GM19468 (cell line): ENCODE data around the gene MELTF.

ENCODE experiments used
- ATAC-seq: cut with Tn5 transposase; IDR thresholded peaks from one replicate; pipeline ENCODE4 v1.9.1; 2021; ENCODE audit warnings: mild to moderate bottlenecking, moderate library complexity, moderate number of reproducible peaks; ENCODE audit not compliant: unreplicated experiment; ENCODE audit errors: extremely low read depth

Gene MELTF

DNA sequence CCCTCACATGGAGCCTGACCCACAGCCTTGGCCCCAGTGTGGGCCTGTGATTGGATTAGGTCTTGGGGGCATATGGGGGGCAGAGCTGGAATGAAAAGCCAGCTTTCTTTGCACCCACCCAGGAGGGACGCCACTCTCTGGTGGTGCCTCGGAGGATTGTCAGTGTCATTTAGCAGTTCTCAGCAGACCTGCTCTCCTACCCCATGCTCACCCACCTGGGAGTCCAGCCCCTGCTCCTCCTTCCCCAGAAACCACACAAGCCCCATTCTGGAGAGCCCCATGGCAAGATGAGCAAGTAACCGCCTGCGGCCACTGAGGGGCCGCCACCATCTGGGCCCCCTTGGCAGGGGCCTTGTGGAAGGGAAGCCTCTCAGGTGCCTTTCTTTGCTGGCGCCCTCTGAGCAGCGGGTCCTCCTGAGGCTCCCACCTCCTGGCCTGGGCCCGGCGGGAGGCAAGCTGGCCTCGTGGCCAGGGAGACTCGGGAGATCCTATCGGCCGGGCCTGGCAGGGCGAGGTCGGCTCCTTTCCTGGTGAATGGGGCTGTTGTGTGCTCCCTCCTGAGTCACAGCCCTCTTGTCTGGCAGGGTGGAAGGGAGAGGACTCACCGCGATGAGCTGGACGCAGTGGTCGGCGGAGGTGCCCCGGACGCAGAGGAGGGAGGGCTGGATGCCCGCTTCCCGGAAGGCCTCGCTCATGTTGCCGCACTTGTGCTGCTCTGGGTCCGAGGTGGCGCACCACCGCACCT lies 2.3 kb downstream of the MELTF start:
- no peak for ATAC-seq

GRCh38 chr3:197026481-197026866 lies 3.1 kb downstream of the MELTF start:
- ATAC-seq, result no peak

DNA sequence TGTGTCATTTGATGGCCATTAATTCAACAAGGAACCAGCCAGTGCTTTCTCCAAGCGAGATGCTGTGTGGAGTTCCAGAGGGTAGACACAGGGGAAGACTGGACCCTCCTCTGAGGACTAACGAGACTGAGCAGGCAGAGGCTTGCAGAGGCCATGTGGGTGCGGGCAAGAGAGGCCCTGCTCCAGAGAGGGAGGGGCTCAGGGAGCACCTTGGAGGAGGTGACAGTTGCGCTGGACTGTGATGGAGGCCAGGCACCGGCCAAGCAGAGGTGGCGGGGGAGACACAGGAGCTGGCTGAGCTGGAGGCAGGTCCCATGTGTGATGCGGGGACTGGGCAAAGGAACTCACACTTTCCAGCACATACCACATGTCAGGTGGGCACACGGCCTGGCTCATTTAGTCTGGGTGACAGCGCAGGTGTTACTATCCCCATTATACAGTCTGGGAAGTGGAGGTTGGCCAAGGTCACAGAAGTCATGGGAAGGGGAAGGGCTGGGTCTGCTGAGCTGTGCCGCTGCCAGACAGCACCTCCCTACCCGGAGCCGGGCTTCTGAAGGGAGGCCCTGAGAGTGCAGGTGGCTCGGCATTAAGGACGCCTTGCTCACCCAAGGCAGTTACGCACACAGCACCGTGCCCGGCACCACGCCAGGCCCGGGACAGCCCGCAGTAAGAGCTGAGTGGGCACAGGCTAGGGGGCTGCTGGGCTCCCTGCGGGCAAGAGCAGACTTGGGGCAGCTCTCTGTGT lies 3.7 kb downstream of the MELTF start:
- ATAC-seq, result no peak

DNA sequence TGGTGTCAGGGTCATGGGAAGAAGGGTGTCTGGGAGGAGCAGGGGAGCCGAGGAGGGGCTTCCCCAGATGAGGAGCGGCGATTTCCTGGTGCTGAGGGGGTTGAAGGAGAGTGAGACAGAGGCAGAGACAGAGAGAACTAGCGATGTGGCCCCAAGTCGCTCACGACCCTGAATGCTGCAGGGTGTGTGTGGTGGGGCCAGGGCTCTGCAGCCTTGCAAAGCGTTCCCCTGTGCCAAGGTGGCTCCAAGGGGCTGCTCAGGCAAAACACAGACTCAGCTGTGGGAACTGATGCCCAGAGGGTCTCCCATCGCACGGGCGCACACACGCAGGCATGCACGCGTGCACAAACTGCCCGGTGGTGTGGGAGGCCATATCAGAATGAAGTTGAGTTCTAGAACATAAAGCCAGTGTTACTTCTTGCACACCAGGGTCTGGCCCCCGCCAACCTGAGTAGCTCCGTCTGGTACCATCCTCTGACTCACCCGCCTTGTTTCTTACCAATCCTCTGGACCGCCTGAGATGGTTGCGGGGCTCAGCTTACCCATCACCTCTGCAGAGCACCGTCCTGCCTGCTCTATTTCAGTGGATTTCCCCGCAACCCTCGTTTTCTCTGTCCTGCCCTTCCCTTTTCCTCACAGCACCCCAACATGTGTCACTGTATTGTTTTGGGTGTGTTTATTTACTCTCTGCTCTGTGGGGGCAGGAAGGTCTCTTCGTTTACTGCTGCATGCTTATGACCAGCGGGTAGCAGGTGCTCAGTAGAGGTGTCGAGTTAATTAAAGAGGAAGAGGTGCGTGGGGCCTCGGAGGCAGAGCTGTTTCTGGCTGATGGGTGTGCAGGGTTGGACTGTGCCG lies 4.5 kb downstream of the MELTF start:
- no peak for ATAC-seq

GRCh38 chr3:197023998-197024651 lies 5.5 kb downstream of the MELTF start:
- no peak for ATAC-seq

DNA sequence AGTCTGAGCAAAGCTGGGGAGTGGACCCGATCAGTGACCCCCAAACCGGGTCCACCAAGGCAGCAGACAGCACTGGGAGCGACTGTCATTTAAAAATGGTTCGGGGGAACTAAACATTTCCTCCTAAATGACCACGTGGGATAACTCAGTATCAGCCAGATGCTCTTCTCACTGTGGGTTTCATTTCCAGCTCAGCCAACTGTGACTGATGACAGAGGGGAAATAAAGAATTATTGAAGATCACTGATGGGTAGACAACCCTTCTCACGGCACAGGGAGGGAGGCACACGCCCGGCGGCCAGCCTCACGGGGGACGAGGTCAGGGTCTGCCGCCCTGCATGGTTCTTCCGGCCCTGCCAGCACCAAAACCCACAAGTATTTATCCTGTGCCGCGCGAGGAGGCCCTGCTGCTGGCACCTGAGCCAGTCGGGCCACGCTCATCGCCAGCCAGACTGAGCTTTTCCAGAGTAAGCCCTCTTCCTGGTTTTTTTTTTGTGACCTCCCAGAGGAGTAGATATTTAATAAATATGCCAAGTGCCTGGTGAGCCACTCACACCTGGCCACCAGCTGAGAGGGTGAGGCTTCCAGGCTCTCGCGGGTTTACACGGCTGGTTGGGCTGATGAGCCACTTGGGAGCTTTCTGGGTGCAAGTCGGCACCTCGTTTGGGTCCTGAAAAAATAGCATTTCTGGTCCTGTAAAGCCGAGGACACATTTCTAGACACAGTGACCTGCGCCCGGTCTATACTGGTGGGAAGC lies 6.2 kb downstream of the MELTF start:
- ATAC-seq, result peak; percentile 44

- ATAC-seq, result no peak
These were observed 7.0 kb downstream of the MELTF start for GRCh38 chr3:197022405-197023231.

GRCh38 chr3:197021729-197022404 lies 7.8 kb downstream of the MELTF start:
- ATAC-seq, result no peak

DNA sequence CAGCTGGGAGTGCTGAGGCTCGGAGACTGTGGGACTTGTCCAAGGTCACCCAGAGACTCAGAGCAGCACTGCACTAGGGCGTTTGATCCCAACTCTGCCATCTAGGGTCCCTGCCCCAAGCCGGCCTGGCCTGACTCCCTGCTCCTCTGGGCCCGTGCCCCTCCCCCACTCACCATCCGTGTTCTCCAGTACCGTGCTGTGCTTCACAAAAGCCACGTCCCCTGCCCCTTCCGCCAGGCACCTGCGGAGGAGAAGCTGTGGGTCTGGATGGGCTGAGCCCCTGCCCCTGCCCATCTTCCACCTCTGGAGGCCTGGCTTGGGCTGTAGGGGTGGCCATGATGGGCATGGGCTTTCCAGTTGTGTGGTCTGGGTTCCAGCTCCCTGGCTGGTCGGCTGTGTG lies 8.4 kb downstream of the MELTF start:
- no peak for ATAC-seq

DNA sequence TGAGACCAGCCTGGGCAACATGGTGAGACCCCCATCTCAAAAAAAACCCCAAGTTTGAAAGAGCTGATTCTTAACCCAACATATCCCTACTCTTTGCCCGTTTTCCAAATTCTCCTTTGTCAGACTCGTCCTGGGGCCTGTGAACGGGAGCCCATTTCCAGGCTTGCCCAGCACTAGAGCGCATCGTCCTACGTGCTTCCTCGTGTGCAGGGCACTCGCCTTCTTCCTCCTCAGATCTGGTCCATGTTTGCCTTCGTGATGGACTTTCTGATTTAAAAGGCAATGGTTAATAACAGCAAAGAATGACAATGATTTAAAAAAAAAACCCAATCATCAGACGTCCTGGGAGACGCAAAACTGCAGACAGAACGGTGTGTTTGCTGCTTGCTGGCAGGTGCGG lies 10.1 kb downstream of the MELTF start:
- ATAC-seq, result no peak

DNA sequence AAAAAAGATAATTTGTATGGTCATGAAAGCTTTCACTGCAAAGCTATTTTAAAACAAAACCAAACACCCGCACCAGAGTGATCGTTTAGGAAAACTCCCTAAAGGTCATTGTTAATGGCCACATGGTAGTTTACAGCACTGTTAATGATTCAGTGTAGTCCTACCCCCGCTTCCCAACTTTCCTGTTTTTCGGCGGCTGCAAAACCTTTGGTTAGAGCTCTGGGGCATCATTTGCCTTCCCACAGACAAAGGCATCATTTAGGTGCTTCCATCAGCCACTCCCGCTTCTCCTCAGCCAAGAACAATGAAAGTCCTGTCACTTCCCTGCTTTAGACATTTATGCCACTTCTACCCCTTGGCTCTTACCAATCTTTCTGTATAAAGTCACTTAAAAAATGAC lies 10.6 kb downstream of the MELTF start:
- ATAC-seq, result no peak

GRCh38 chr3:197017003-197017402 lies 12.6 kb downstream of the MELTF start:
- ATAC-seq, result no peak

- ATAC-seq, result no peak
These were observed 13.6 kb downstream of the MELTF start for GRCh38 chr3:197015790-197016736.

DNA sequence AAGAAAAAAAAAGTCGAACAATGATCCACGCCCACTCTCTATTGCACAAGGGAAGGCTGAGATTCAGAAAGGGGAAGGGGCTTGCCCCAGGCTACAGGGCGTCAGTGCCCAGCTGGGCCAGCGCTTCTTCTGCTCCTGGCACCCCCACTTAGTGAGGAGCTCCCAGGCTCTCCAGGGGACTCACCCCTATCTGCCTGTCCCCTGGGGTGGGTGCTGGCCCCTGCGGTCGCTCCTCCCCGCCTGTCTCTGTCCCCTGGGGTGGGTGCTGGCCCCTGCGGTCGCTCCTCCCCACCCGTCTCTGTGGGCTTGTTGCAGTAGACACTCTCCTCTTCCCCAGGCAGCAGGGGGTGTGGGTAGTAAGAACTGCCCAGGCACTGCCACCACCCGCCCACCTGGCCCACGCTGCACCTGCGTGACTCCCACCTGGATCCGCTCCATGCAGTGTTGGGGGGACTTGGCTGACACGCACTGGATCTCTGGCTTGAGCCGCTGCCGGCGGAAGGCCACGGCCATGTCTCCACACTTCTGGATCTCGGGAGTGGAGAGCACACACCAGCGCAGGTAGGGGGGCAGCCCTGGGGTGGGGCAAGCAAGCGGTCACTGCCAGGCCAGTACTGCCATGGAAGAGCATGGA lies 14.6 kb downstream of the MELTF start:
- ATAC-seq, result no peak

DNA sequence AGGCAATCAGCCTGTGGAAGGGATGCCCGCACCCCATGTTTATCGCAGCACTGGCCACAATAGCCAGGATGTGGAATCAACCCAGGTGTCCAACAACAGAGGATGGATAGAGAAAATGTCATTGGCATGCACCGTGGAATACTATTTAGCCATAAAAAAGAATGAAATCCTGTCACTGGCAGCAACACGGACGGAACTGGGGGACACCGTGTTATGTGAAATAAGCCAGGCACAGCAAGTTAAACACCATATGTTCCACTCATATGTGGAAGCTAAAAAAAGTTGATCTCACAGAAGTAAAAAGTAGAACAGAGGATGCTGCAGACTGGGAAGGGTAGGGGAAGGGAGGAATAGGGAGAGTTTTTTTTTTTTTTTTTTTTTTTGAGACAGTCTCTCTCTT lies 15.6 kb downstream of the MELTF start:
- no peak for ATAC-seq

DNA sequence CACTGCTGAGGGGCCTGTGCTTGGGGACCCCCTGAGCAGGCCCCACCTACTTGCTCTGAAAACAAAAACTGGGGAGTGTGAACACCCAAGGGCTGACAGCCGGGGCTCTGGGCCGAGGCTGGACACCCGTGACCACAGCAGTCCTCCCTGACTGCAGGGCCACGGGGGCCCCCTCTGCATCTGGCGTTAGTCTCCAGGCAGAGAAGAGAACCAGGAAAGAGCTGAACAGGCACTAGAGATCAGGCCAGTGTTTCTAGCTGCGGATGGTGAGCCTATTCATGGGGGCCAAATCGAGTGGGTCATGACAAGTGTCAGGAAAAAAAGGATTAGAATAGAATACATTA lies 17.1 kb downstream of the MELTF start:
- ATAC-seq, result no peak
